H1 (cell line): Measurements from ENCODE around the gene NEURL1B. TPM values are rescaled to one million over a fixed set of nuclear protein-coding genes. Genes with fewer than 3 reads are reported as not detected.

Experiments
- BACH1 ChIP-seq: IDR thresholded peaks from 2 replicates; pipeline ENCODE4 v1.6.1; 2012; ENCODE audit warnings: low read length, improper control_type of control experiment
- CHD7 ChIP-seq: fragments of 300-600 bp; sonication (generic); IDR thresholded peaks from 2 replicates; pipeline ENCODE4 v1.7.1; 2012; ENCODE audit warnings: low read length, moderate library complexity, mild to moderate bottlenecking, inconsistent platforms; ENCODE audit not compliant: insufficient replicate concordance
- CREB1 ChIP-seq: IDR thresholded peaks from 2 replicates; pipeline ENCODE4 v1.6.1; 2012; ENCODE audit warnings: inconsistent platforms
- EZH2 ChIP-seq: fragments of 200-600 bp; sonication (generic); IDR thresholded peaks from 2 replicates; pipeline ENCODE4 v1.7.1; 2012; ENCODE audit warnings: low read depth, mild to moderate bottlenecking, moderate library complexity, low read length, inconsistent platforms; ENCODE audit not compliant: severe bottlenecking
- GABPA ChIP-seq: IDR thresholded peaks from 2 replicates; pipeline ENCODE4 v1.6.1; 2011; ENCODE audit warnings: mild to moderate bottlenecking, low read length, moderate library complexity, borderline replicate concordance; ENCODE audit not compliant: insufficient read depth
- RAD21 ChIP-seq, 2 experiments: IDR thresholded peaks in 1 of 2; conservative IDR thresholded peaks in 1 of 2; 2 replicates each; pipeline ENCODE4 v1.6.1; 2011; ENCODE audit warnings: low read depth in 2 of 2, low read length in 2 of 2, improper control_type of control experiment in 1 of 2, inconsistent platforms in 1 of 2, mild to moderate bottlenecking in 1 of 2, moderate library complexity in 1 of 2
- TEAD4 ChIP-seq: IDR thresholded peaks from 2 replicates; pipeline ENCODE4 v1.6.1; 2012; ENCODE audit warnings: low read depth, low read length, inconsistent platforms, mixed read lengths
- polyA plus RNA-seq, 7 experiments: library from polyadenylated mRNA; depleted of rRNA in 3 of 7; stranded (reverse) in 5 of 7; unstranded in 2 of 7; fragments of >200 nt in 5 of 7; fragments of 200-250 nt in 2 of 7; gene quantifications; 1 replicate in 5 of 7; 2 replicates in 1 of 7; 4 replicates in 1 of 7; pipeline versions ENCODE4 v1.2.1 to v1.2.3, GENCODE V29; 2011 to 2013; ENCODE audit warnings: missing spikeins in 2 of 7, mixed read lengths in 2 of 7
- total RNA-seq: library from RNA; stranded (reverse); fragmentation: NEBNext Ultra II Directional; extraction: Animal tissue kit (Norgen Biotek cat#: 25700); gene quantifications from 2 replicates; pipeline ENCODE4 v1.2.1, GENCODE V29; 2021
- TF ChIP-seq, protein P1 (sequence below): IDR thresholded peaks from 2 replicates; pipeline ENCODE4 v1.6.1; 2011; ENCODE audit warnings: low read length, improper control_type of control experiment

NEURL1B gene
- total and polyA plus RNA-seq, 2 of the 8 experiments (the other 6 are each of a cell fraction or from before 2014, with no cell fraction given) = 3.3 to 6.1 TPM

DNA sequence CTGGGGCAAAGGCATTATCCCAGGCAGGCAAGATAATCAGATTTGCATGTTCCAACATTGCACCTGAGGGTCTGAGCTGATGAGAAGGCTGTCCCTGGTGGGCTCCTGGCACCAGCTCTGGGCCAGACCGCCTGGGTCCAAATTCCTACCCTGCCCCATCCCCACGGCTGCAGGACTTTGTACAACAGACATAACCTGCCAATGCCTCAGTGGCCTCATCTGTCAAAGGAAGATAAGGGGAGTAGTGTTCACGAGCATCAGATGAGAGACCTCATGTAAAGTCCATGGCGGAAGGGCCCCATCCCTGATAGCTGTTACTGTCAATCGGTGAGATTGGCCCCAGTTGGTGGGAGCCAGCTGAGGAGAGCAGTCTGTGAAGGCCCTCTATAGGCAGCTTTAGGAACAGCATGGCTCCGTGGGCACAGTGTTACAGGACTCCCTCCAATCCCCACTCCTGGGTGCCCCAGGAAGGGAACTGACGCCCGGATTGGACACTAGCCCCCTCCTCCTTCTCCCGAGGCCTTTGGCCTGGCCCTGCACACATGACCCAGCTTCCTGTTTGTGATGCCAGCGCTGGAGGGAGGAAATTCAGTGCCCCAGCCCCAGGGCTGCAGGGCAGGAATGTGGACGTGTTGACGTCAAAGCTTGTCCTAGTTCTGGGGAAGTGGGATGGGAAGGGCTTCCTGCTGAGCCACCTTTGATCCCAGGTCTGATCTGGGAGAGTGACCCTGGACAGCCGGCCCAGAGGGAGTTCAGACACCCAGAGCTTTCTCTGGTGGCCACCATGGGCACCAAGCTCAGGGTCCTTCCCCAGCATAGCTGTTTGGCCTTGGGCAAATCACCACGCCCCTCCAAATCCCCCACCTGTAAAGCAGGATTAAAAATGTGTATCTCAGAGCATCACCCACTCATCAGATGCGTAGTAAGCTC lies 73.7 kb downstream of the NEURL1B start (continued):
- no peak for TF ChIP-seq CHD7
- TF ChIP-seq CREB1 = no peak; the same call in 1 of the 2 replicates
- no peak for TF ChIP-seq GABPA
- TF ChIP-seq, protein P1, sequence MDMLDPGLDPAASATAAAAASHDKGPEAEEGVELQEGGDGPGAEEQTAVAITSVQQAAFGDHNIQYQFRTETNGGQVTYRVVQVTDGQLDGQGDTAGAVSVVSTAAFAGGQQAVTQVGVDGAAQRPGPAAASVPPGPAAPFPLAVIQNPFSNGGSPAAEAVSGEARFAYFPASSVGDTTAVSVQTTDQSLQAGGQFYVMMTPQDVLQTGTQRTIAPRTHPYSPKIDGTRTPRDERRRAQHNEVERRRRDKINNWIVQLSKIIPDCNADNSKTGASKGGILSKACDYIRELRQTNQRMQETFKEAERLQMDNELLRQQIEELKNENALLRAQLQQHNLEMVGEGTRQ = no peak
- TF ChIP-seq BACH1 = peak; percentile 72
- peak; percentile 51 to 70 for TF ChIP-seq RAD21 (IDR thresholded peaks at IDR 0.05 in 1 of 2, conservative IDR thresholded peaks at IDR 0.05 in 1 of 2; ENCODE audit: low read depth in 2 of 2, low read length in 2 of 2)
- peak; percentile 56 for TF ChIP-seq TEAD4
- no peak for TF ChIP-seq EZH2
